HEK293T (cell line): ENCODE data around the gene C12orf60.

ENCODE experiments used
- FOXA1 ChIP-seq: fragments of 450-650 bp; IDR thresholded peaks from 2 replicates; pipeline ENCODE4 v1.6.1; 2016; ENCODE audit warnings: mild to moderate bottlenecking
- NFRKB ChIP-seq: fragments of 450-650 bp; IDR thresholded peaks from 2 replicates; pipeline ENCODE4 v1.6.1; 2016; ENCODE audit warnings: mild to moderate bottlenecking, moderate library complexity
- SUZ12 ChIP-seq: fragments of 450-650 bp; IDR thresholded peaks from 2 replicates; pipeline ENCODE4 v1.6.1; 2016; ENCODE audit warnings: mild to moderate bottlenecking

GRCh38 chr12:14868916-14869506 is 65.5 kb downstream of the C12orf60 start:
- TF ChIP-seq FOXA1 (no peak), SUZ12 (no peak), NFRKB (no peak)
